ENCODE results near the gene TMX2. TPM values are rescaled to one million over a fixed set of nuclear protein-coding genes. Genes with fewer than 3 reads are reported as not detected.

Gene TMX2, protein sequence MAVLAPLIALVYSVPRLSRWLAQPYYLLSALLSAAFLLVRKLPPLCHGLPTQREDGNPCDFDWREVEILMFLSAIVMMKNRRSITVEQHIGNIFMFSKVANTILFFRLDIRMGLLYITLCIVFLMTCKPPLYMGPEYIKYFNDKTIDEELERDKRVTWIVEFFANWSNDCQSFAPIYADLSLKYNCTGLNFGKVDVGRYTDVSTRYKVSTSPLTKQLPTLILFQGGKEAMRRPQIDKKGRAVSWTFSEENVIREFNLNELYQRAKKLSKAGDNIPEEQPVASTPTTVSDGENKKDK
- 80.4 TPM for polyA plus RNA-seq (2012; ENCODE audit: insufficient read length, low read depth)

DNA sequence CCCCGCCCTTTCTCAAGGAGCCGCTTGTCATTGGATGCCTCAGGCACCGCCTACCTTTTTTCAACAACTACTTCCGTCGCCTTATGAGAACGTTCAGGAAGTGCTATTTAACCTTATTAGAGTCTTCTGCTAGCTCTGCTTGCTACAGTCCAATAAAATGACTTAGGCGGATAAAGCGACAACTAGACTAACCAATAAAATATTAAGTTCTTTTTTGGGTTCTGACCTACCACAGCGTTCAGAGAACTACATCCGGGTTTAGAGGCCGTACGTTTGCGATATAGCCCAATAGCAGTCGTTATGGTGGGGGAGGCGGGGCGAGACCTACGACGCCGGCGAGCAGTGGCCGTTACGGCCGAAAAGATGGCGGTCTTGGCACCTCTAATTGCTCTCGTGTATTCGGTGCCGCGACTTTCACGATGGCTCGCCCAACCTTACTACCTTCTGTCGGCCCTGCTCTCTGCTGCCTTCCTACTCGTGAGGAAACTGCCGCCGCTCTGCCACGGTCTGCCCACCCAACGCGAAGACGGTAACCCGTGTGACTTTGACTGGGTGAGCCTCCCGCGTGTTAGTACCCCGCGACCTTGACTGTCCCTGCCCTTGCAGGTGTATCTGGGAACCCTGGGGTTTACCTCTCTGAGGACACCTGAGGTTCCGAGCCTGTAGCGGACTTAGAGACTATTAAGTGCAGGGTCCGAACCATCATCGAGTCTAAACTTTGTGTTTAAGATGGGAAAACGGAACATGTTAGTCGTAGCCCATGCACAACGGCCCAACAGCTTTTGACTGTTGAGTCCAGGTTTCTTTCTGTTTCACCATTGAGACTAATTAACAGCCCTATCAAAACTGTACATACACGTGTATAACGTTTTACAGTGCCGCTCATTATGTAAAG lies at the start of gene TMX2:
TMX2 (plus strand) TSS at position 338 of the 895 bp plus-strand sequence; CDS start at position 364, 26 bp downstream.
- TF ChIP-seq POLR2AphosphoS5 (IDR thresholded peaks at IDR 0.05; ENCODE audit: low read depth, low read length), result peak; percentile 48; the same call in 1 of the 2 replicates
- no peak for TF ChIP-seq SIN3A (IDR thresholded peaks at IDR 0.05; ENCODE audit: borderline replicate concordance, insufficient read depth, low read length)
- TF ChIP-seq, protein P1, sequence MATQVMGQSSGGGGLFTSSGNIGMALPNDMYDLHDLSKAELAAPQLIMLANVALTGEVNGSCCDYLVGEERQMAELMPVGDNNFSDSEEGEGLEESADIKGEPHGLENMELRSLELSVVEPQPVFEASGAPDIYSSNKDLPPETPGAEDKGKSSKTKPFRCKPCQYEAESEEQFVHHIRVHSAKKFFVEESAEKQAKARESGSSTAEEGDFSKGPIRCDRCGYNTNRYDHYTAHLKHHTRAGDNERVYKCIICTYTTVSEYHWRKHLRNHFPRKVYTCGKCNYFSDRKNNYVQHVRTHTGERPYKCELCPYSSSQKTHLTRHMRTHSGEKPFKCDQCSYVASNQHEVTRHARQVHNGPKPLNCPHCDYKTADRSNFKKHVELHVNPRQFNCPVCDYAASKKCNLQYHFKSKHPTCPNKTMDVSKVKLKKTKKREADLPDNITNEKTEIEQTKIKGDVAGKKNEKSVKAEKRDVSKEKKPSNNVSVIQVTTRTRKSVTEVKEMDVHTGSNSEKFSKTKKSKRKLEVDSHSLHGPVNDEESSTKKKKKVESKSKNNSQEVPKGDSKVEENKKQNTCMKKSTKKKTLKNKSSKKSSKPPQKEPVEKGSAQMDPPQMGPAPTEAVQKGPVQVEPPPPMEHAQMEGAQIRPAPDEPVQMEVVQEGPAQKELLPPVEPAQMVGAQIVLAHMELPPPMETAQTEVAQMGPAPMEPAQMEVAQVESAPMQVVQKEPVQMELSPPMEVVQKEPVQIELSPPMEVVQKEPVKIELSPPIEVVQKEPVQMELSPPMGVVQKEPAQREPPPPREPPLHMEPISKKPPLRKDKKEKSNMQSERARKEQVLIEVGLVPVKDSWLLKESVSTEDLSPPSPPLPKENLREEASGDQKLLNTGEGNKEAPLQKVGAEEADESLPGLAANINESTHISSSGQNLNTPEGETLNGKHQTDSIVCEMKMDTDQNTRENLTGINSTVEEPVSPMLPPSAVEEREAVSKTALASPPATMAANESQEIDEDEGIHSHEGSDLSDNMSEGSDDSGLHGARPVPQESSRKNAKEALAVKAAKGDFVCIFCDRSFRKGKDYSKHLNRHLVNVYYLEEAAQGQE (IDR thresholded peaks at IDR 0.05; ENCODE audit: insufficient read depth in 1 of 2, low read depth in 2 of 2, low read length in 2 of 2), result no peak
- peak; percentile 89; the same call in 1 of the 2 replicates for TF ChIP-seq TAF1 (IDR thresholded peaks at IDR 0.05; ENCODE audit: borderline replicate concordance, insufficient read depth, low read length)
- no peak for TF ChIP-seq FOXP2 (optimal IDR thresholded peaks at IDR 0.05; ENCODE audit: borderline replicate concordance, extremely low read depth, extremely low read length, insufficient read depth)

DNA sequence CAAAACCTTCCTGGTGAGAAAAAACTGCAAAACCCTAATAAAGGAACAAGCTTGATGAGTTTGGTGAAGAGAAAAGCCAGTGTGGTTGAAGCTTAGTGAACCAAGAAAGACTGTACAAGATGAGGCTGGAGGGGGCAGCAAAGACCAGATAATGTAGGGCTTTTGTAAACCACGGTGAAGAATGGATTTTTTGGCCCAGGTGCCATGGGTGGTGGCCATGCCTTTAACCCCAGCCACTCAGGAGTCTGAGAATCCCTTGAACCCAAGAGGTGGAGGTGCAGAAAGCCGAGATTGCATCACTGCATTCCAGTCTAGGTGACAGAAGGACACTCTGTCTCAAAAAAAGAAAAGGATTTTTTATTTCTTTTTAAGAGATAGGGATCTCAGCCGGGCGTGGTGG lies 49.5 kb upstream of the TMX2 start:
- TF ChIP-seq FOXP2 (optimal IDR thresholded peaks at IDR 0.05; ENCODE audit: borderline replicate concordance, extremely low read depth, extremely low read length, insufficient read depth) (no peak), SIN3A (IDR thresholded peaks at IDR 0.05; ENCODE audit: borderline replicate concordance, insufficient read depth, low read length) (no peak), TAF1 (IDR thresholded peaks at IDR 0.05; ENCODE audit: borderline replicate concordance, insufficient read depth, low read length) (no peak), POLR2AphosphoS5 (IDR thresholded peaks at IDR 0.05; ENCODE audit: low read depth, low read length) (no peak)
- TF ChIP-seq, protein P1 (IDR thresholded peaks at IDR 0.05; ENCODE audit: insufficient read depth in 1 of 2, low read depth in 2 of 2, low read length in 2 of 2), result no peak

DNA sequence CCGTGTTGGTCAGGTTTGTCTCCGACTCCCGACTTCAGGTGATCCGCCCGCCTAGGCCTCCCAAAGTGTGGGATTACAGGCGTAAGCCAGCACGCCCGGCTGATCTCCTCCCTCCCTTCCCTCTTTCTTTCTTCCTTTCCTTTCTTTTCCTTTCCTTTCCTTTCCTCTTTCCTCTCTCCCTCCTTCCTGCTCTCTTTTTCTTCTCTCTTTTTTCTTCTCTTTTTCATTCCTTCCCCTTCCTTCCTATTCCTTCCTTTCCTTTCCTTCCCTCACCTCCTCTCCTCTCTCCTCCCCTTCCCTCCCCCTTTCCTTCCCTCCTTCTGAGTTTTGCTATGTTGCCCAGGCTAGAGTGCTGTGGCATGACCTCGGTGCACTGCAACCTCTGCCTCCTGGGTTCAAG lies 48.4 kb upstream of the TMX2 start:
- no peak for TF ChIP-seq SIN3A (IDR thresholded peaks at IDR 0.05; ENCODE audit: borderline replicate concordance, insufficient read depth, low read length)

DNA sequence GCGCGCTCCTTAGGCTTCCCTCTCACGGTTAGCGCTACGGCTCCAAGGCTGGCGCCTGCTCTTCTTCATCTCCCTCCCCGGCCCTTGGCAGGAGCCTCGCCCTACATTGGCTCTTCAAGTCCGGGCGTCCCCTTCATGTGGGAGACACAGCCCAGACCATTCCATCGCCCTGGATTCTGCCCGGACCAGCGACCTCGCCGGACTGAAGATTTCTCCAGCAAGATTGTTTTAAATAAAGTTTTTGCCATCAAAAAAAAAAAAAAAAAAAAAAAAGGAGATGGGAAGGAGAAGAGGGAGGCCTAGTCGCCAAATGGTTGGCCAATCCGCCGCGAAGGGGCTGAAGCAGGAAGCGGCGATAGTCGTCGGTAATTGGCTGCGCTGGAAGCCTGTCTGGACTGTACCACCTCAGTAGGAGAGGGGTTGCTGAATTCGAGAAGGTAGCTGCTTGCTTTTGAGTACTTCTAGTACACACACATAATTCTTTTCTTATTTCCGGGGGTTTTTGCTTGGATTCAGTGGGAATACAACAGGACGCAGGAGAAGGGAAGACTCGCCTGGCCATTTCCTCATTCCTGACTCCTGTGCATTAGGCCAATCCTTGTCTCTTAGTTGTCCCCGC lies 45.2 kb upstream of the TMX2 start:
- TF ChIP-seq TAF1 (IDR thresholded peaks at IDR 0.05; ENCODE audit: borderline replicate concordance, insufficient read depth, low read length) (peak; percentile 89), FOXP2 (optimal IDR thresholded peaks at IDR 0.05; ENCODE audit: borderline replicate concordance, extremely low read depth, extremely low read length, insufficient read depth) (no peak), POLR2AphosphoS5 (IDR thresholded peaks at IDR 0.05; ENCODE audit: low read depth, low read length) (peak; percentile 88), SIN3A (IDR thresholded peaks at IDR 0.05; ENCODE audit: borderline replicate concordance, insufficient read depth, low read length) (no peak; the same call in 1 of the 2 replicates)
- TF ChIP-seq, protein P1 (IDR thresholded peaks at IDR 0.05; ENCODE audit: insufficient read depth in 1 of 2, low read depth in 2 of 2, low read length in 2 of 2), result no peak

DNA sequence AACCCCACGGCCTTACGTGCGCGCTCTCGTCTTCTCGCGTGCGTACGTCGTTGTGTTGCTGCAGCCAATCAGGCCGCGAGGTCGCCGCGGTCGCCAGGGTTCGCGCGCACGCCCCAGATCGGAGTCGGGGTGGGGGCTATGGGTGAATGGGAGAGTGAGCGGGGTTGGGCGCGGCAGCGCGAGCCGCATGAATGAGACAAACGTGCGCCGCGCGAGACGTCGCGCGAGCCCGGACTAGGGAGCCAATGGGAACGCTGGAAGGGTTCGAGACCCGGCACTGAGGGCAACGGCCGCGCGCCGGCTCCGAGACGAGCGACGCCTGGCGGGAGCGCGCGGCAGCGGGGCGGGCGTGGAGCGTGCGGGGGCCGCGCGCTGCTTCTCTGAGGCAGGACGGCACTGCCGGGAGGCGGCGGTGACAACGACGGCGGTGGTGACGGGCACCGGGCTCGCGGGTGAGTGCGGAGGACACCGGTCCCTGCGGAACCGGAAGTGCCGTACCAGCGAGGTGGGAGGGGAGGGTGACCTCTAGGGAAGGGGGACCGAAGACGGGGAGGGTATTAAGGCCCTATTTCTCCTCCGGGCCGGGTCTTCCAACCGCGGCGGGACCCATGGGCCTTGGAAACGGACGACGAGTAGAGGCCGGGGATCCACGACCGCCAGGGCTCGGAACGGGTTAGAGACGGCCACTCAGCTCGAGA lies 44.5 kb upstream of the TMX2 start, which contains the start of gene ZDHHC5:
ZDHHC5 (plus strand) TSS at position 379 of the 698 bp plus-strand sequence. CDS start 4,977 bp downstream, outside the sequence.
- TF ChIP-seq TAF1 (IDR thresholded peaks at IDR 0.05; ENCODE audit: borderline replicate concordance, insufficient read depth, low read length) (peak; percentile 88), FOXP2 (optimal IDR thresholded peaks at IDR 0.05; ENCODE audit: borderline replicate concordance, extremely low read depth, extremely low read length, insufficient read depth) (peak; percentile 64), POLR2AphosphoS5 (IDR thresholded peaks at IDR 0.05; ENCODE audit: low read depth, low read length) (peak; percentile 81), SIN3A (IDR thresholded peaks at IDR 0.05; ENCODE audit: borderline replicate concordance, insufficient read depth, low read length) (0 out of 2 replicates have a peak, but pooled peaks have one; percentile 66)
- TF ChIP-seq, protein P1 (IDR thresholded peaks at IDR 0.05; ENCODE audit: insufficient read depth in 1 of 2, low read depth in 2 of 2, low read length in 2 of 2), result 0 out of 4 replicates have a peak, but pooled peaks of 1 of the 2 experiments have one; percentile 42
